H9 (cell line): ENCODE results near the gene ANXA1. TPM values are rescaled to one million over a fixed set of nuclear protein-coding genes. Genes with fewer than 3 reads are reported as not detected.
"Not testable (repeated sequence)": the region's sequence is repeated elsewhere in the genome, so short reads cannot be mapped to it uniquely, and the experiment has no call there.

Source experiments
- DNase-seq: peaks from one replicate; pipeline ENCODE4 v3.0.0-alpha.2; 2017
- H2AFZ ChIP-seq: one replicate; pipeline ENCODE4 v1.6.1; 2013; ENCODE audit warnings: mild to moderate bottlenecking, low read length, control low read depth, moderate library complexity
- H2AK5ac ChIP-seq: 2 replicates; pipeline ENCODE4 v1.6.1; 2013; ENCODE audit warnings: low read length, control low read depth, mixed read lengths; ENCODE audit not compliant: insufficient read length
- H2BK120ac ChIP-seq: one replicate; pipeline ENCODE4 v1.6.1; 2013; ENCODE audit warnings: low read depth, mild to moderate bottlenecking, low read length, control low read depth, inconsistent platforms; ENCODE audit not compliant: poor library complexity, severe bottlenecking
- H2BK12ac ChIP-seq: 2 replicates; pipeline ENCODE4 v1.6.1; 2013; ENCODE audit warnings: low read length, control low read depth, mixed read lengths, low read depth; ENCODE audit not compliant: insufficient read length
- H2BK15ac ChIP-seq: 2 replicates; pipeline ENCODE4 v1.6.1; 2013; ENCODE audit warnings: low read depth, low read length, control low read depth
- H2BK20ac ChIP-seq: one replicate; pipeline ENCODE4 v1.6.1; 2013; ENCODE audit warnings: low read depth, mild to moderate bottlenecking, low read length, control low read depth, inconsistent platforms; ENCODE audit not compliant: poor library complexity, severe bottlenecking
- H2BK5ac ChIP-seq: 2 replicates; pipeline ENCODE4 v1.6.1; 2013; ENCODE audit warnings: low read length, control low read depth, mixed read lengths; ENCODE audit not compliant: insufficient read length
- H3K14ac ChIP-seq: 2 replicates; pipeline ENCODE4 v1.6.1; 2013; ENCODE audit warnings: low read length, control low read depth; ENCODE audit not compliant: insufficient read depth
- H3K18ac ChIP-seq: 2 replicates; pipeline ENCODE4 v1.6.1; 2013; ENCODE audit warnings: low read depth, mild to moderate bottlenecking, mixed read lengths, low read length, control low read depth; ENCODE audit not compliant: insufficient read length
- H3K23ac ChIP-seq: 2 replicates; pipeline ENCODE4 v1.6.1; 2013; ENCODE audit warnings: low read length, control low read depth, mixed read lengths, low read depth; ENCODE audit not compliant: insufficient read length
- H3K23me2 ChIP-seq: 2 replicates; pipeline ENCODE4 v1.6.1; 2013; ENCODE audit warnings: low read depth, mild to moderate bottlenecking, mixed read lengths, low read length, control low read depth; ENCODE audit not compliant: insufficient read length, poor library complexity, severe bottlenecking
- H3K27ac ChIP-seq: 2 replicates; pipeline ENCODE4 v1.5.1; 2013; ENCODE audit warnings: low read length, control low read depth, mixed read lengths, low read depth; ENCODE audit not compliant: insufficient read length
- H3K27me3 ChIP-seq: 2 replicates; pipeline ENCODE4 v1.6.1; 2013; ENCODE audit warnings: low read length, control low read depth, inconsistent platforms; ENCODE audit not compliant: insufficient read depth
- H3K4ac ChIP-seq: 2 replicates; pipeline ENCODE4 v1.6.1; 2013; ENCODE audit warnings: low read depth, mild to moderate bottlenecking, control low read depth, inconsistent platforms, low read length, moderate library complexity
- H3K4me1 ChIP-seq: 2 replicates; pipeline ENCODE4 v1.6.1; 2013; ENCODE audit warnings: low read length, control low read depth, inconsistent platforms; ENCODE audit not compliant: insufficient read depth
- H3K4me2 ChIP-seq: 2 replicates; pipeline ENCODE4 v1.6.1; 2013; ENCODE audit warnings: low read length, control low read depth, mixed read lengths; ENCODE audit not compliant: insufficient read length, insufficient read depth
- H3K56ac ChIP-seq: 2 replicates; pipeline ENCODE4 v1.6.1; 2013; ENCODE audit warnings: low read depth, mild to moderate bottlenecking, mixed read lengths, low read length, control low read depth; ENCODE audit not compliant: insufficient read length
- H3K79me1 ChIP-seq: 2 replicates; pipeline ENCODE4 v1.6.1; 2013; ENCODE audit warnings: low read depth, mild to moderate bottlenecking, moderate library complexity, low read length, control low read depth, inconsistent platforms; ENCODE audit not compliant: insufficient read depth, poor library complexity, severe bottlenecking
- H3K79me2 ChIP-seq: 2 replicates; pipeline ENCODE4 v1.6.1; 2013; ENCODE audit warnings: low read length, control low read depth, inconsistent platforms; ENCODE audit not compliant: insufficient read depth
- H3K9ac ChIP-seq: 2 replicates; pipeline ENCODE4 v1.6.1; 2013; ENCODE audit warnings: low read length, control low read depth, mixed read lengths; ENCODE audit not compliant: insufficient read length; ENCODE audit errors: extremely low read depth
- H3K9me3 ChIP-seq: one replicate; pipeline ENCODE4 v1.6.1; 2013; ENCODE audit warnings: low read depth, low read length, inconsistent platforms; ENCODE audit not compliant: control insufficient read depth
- H3T11ph ChIP-seq: one replicate; pipeline ENCODE4 v1.6.1; 2013; ENCODE audit warnings: mild to moderate bottlenecking, low read length, control low read depth, inconsistent platforms
- H4K20me1 ChIP-seq: one replicate; pipeline ENCODE4 v1.6.1; 2013; ENCODE audit not compliant: control insufficient read depth, insufficient read length, insufficient read depth
- H4K5ac ChIP-seq: 2 replicates; pipeline ENCODE4 v1.6.1; 2013; ENCODE audit warnings: low read depth, mild to moderate bottlenecking, mixed read lengths, low read length, control low read depth; ENCODE audit not compliant: insufficient read length
- H4K8ac ChIP-seq: replicated peaks from 2 replicates; pipeline ENCODE4 v1.6.1; 2013; ENCODE audit warnings: low read length, control low read depth, mixed read lengths, low read depth; ENCODE audit not compliant: insufficient read length
- H4K91ac ChIP-seq: 2 replicates; pipeline ENCODE4 v1.6.1; 2013; ENCODE audit warnings: low read depth, mild to moderate bottlenecking, moderate library complexity, mixed read lengths, low read length, control low read depth; ENCODE audit not compliant: insufficient read length
- H3K27ac Mint-ChIP-seq, 3 experiments: 2 replicates in 2 of 3; 3 replicates in 1 of 3; pipeline ENCODE4 v1.8.0; 2020 to 2021; ENCODE audit warnings: mixed read lengths in 3 of 3, mild to moderate bottlenecking in 1 of 3, moderate library complexity in 1 of 3
- H3K27me3 Mint-ChIP-seq: 2 replicates; pipeline ENCODE4 v1.8.0; 2021; ENCODE audit warnings: low read depth, mild to moderate bottlenecking, moderate library complexity, mixed read lengths
- H3K36me3 Mint-ChIP-seq, 3 experiments: 2 replicates in 2 of 3; 3 replicates in 1 of 3; pipeline ENCODE4 v1.8.0; 2020 to 2021; ENCODE audit warnings: low read depth in 3 of 3, mixed read lengths in 3 of 3; ENCODE audit not compliant: insufficient read depth in 1 of 3
- H3K4me1 Mint-ChIP-seq, 2 experiments: 2 replicates each; pipeline ENCODE4 v1.8.0; 2020; ENCODE audit warnings: mixed read lengths in 2 of 2
- H3K4me3 Mint-ChIP-seq, 2 experiments: 2 replicates in 1 of 2; 3 replicates in 1 of 2; pipeline ENCODE4 v1.8.0; 2020 to 2021; ENCODE audit warnings: mild to moderate bottlenecking in 2 of 2, mixed read lengths in 2 of 2, moderate library complexity in 1 of 2
- H3K9me3 Mint-ChIP-seq, 2 experiments: 2 replicates in 1 of 2; 3 replicates in 1 of 2; pipeline ENCODE4 v1.8.0; 2020; ENCODE audit warnings: mild to moderate bottlenecking in 2 of 2, mixed read lengths in 2 of 2, moderate library complexity in 1 of 2
- WGBS: extraction: QIAGEN DNeasy Blood & Tissue Kit; methylation state at CpG from one replicate; pipeline ENCODE4 v1.1.7; 2013; ENCODE audit warnings: missing lambda C conversion rate, low lambda C conversion rate, mixed read lengths; ENCODE audit not compliant: insufficient read length; ENCODE audit errors: extremely low coverage; 5-methylcytosine and 5-hydroxymethylcytosine counted together
- total RNA-seq: library from RNA; stranded (reverse); gene quantifications from 2 replicates; pipeline ENCODE4 v1.2.1, GENCODE V29; 2021
- TF ChIP-seq, protein P1 (sequence below): fragments of 200-600 bp; sonication (generic); conservative IDR thresholded peaks from 3 replicates; pipeline ENCODE4 v1.8.0; 2021; ENCODE audit warnings: antibody characterized with exemption, mild to moderate bottlenecking

ANXA1 gene
- total RNA-seq, 1 experiment from 2014 or later = 3.5 TPM

DNA sequence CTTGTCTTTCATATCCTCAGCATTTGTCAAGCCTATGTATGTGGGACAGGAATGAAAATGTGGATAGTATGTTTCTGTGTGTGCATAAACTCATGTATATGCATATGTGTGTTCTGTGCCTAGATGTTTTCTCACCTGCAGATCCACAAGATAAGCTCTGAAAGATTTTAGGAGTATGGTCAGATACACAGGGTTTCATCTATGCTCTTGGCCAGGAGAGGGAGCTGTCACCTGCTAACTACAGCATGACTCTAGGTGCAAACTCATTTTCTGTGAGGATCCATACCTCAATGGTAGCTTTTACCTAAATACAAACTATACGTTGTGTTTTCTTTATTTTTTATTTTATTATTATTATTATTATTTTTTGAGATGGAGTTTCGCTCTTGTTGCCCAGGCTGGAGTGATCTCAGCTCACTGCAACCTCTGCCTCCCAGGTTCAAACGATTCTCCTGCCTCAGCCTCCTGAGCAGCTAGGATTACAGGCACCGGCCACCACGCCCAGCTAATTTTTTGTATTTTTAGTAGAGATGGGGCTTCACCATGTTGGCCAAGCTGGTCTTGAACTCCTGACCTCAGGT, 44.1 kb upstream of the ANXA1 start:
- not testable (repeated sequence) for H2AK5ac ChIP-seq, H3K4me1 ChIP-seq, H3K4me1 Mint-ChIP-seq, H3K79me1 ChIP-seq, H2BK15ac ChIP-seq, H3K23ac ChIP-seq, H2BK120ac ChIP-seq, H3K27me3 Mint-ChIP-seq, H4K8ac ChIP-seq, H2BK12ac ChIP-seq, H3K27ac ChIP-seq, H3K9ac ChIP-seq, H3K14ac ChIP-seq, H4K5ac ChIP-seq, H3T11ph ChIP-seq, H3K9me3 ChIP-seq, H3K36me3 Mint-ChIP-seq, H3K18ac ChIP-seq, H2BK5ac ChIP-seq, H3K4me2 ChIP-seq, H4K20me1 ChIP-seq, H3K27me3 ChIP-seq, H3K4ac ChIP-seq, H3K27ac Mint-ChIP-seq, H2AFZ ChIP-seq, H3K23me2 ChIP-seq, H3K79me2 ChIP-seq, H3K56ac ChIP-seq, H2BK20ac ChIP-seq, H3K9me3 Mint-ChIP-seq, H4K91ac ChIP-seq, H3K4me3 Mint-ChIP-seq
- TF ChIP-seq, protein P1, sequence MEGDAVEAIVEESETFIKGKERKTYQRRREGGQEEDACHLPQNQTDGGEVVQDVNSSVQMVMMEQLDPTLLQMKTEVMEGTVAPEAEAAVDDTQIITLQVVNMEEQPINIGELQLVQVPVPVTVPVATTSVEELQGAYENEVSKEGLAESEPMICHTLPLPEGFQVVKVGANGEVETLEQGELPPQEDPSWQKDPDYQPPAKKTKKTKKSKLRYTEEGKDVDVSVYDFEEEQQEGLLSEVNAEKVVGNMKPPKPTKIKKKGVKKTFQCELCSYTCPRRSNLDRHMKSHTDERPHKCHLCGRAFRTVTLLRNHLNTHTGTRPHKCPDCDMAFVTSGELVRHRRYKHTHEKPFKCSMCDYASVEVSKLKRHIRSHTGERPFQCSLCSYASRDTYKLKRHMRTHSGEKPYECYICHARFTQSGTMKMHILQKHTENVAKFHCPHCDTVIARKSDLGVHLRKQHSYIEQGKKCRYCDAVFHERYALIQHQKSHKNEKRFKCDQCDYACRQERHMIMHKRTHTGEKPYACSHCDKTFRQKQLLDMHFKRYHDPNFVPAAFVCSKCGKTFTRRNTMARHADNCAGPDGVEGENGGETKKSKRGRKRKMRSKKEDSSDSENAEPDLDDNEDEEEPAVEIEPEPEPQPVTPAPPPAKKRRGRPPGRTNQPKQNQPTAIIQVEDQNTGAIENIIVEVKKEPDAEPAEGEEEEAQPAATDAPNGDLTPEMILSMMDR = peak; percentile 85
- peak; percentile 46 for DNase-seq
- no CpG with 5 or more reads among the region's 5 CpGs for WGBS
